ENCODE measurements around the gene KLHL29.

GRCh38 chr2:23498943-23499342 lies 114.0 kb downstream of the KLHL29 start:
- no peak for TF ChIP-seq CTCF (IDR thresholded peaks at IDR 0.05; ENCODE audit: extremely low read depth in 1 of 2, insufficient read depth in 1 of 2, low read depth in 1 of 2, low read length in 2 of 2)
- no peak for TF ChIP-seq POLR2A (IDR thresholded peaks at IDR 0.05; ENCODE audit: low read depth, low read length)
- TF ChIP-seq EZH2 (IDR thresholded peaks at IDR 0.05; ENCODE audit: borderline replicate concordance, low read depth, low read length, severe bottlenecking), result no peak
- no peak for TF ChIP-seq JUN (IDR thresholded peaks at IDR 0.05; ENCODE audit: borderline replicate concordance, insufficient read depth, insufficient read length, low read depth)

Measured in endothelial cell of umbilical vein (primary cell).